Loucy (cell line): Measurements from ENCODE around the gene ITGB4.

Experiments used
- H2AFZ ChIP-seq: fragments of 200-600 bp; sonication (generic); 2 replicates; pipeline ENCODE4 v1.6.0; 2016; ENCODE audit warnings: antibody characterized with exemption, mild to moderate bottlenecking, low read length, moderate library complexity
- H3F3A ChIP-seq: fragments of 200-600 bp; 2 replicates; pipeline ENCODE4 v1.6.0; 2016; ENCODE audit warnings: antibody characterized with exemption, low read depth, mild to moderate bottlenecking
- H3K27me3 ChIP-seq: fragments of 200-600 bp; sonication (generic); 2 replicates; pipeline ENCODE4 v1.6.1; 2014; ENCODE audit warnings: low read length, mild to moderate bottlenecking; ENCODE audit not compliant: insufficient read depth, poor library complexity, severe bottlenecking
- H3K36me3 ChIP-seq: fragments of 200-600 bp; sonication (generic); 2 replicates; pipeline ENCODE4 v1.6.1; 2016; ENCODE audit warnings: low read length; ENCODE audit not compliant: insufficient read depth
- H3K4me1 ChIP-seq: fragments of 200-600 bp; sonication (generic); 2 replicates; pipeline ENCODE4 v1.5.1; 2014; ENCODE audit warnings: low read length, mild to moderate bottlenecking; ENCODE audit not compliant: insufficient read depth, poor library complexity, severe bottlenecking
- H3K4me2 ChIP-seq: fragments of 200-600 bp; sonication (generic); 2 replicates; pipeline ENCODE4 v1.6.0; 2014; ENCODE audit warnings: antibody characterized with exemption, low read length, low read depth, mild to moderate bottlenecking; ENCODE audit not compliant: poor library complexity, severe bottlenecking
- H3K4me3 ChIP-seq: fragments of 200-600 bp; sonication (generic); 2 replicates; pipeline ENCODE4 v1.5.1; 2014; ENCODE audit warnings: low read length, mild to moderate bottlenecking, mixed read lengths; ENCODE audit not compliant: poor library complexity, severe bottlenecking
- H3K79me2 ChIP-seq: fragments of 200-600 bp; sonication (generic); 2 replicates; pipeline ENCODE4 v1.6.1; 2014; ENCODE audit warnings: low read length; ENCODE audit not compliant: insufficient read depth
- H3K9ac ChIP-seq: fragments of 200-600 bp; sonication (generic); 2 replicates; pipeline ENCODE4 v1.6.0; 2014; ENCODE audit warnings: mild to moderate bottlenecking, low read depth, low read length, moderate library complexity; ENCODE audit not compliant: poor library complexity, severe bottlenecking
- H3K9me2 ChIP-seq: fragments of 200-600 bp; sonication (generic); replicated peaks from 2 replicates; pipeline ENCODE4 v1.6.1; 2016; ENCODE audit warnings: low read depth, low read length, mixed read lengths
- H3K9me3 ChIP-seq: fragments of 200-600 bp; sonication (generic); 2 replicates; pipeline ENCODE4 v1.6.1; 2014; ENCODE audit warnings: mild to moderate bottlenecking, antibody characterized with exemption, low read length, low read depth; ENCODE audit not compliant: insufficient read depth
- H4K20me1 ChIP-seq: fragments of 200-600 bp; sonication (generic); 2 replicates; pipeline ENCODE4 v1.6.0; 2014; ENCODE audit warnings: antibody characterized with exemption, low read length, mild to moderate bottlenecking; ENCODE audit not compliant: insufficient read depth, poor library complexity, severe bottlenecking
- CTCF ChIP-seq: fragments of 200-600 bp; sonication (generic); conservative IDR thresholded peaks from 2 replicates; pipeline ENCODE4 v1.5.1; 2014; ENCODE audit warnings: mild to moderate bottlenecking, antibody characterized with exemption, low read length
- EZH2phosphoT487 ChIP-seq: fragments of 200-600 bp; IDR thresholded peaks from 2 replicates; pipeline ENCODE4 v1.6.1; 2018; ENCODE audit warnings: antibody characterized with exemption, mild to moderate bottlenecking, moderate library complexity, borderline replicate concordance

The ITGB4 gene

GRCh38 chr17:75740631-75741077 lies 19.4 kb downstream of the ITGB4 start:
- Histone ChIP-seq H3F3A (no peaks in the 10 kb centered on the region), H2AFZ (no peak overlapping the region), H3K9ac (no peak overlapping the region), H3K4me1 (no peaks in the 10 kb centered on the region), H3K27me3 (no peaks in the 10 kb centered on the region), H3K36me3 (no peaks in the 10 kb centered on the region), H3K9me3 (no peaks in the 10 kb centered on the region), H3K9me2 (no peaks in the 10 kb centered on the region), H3K79me2 (no peaks in the 10 kb centered on the region), H4K20me1 (no peaks in the 10 kb centered on the region), H3K4me2 (no peak overlapping the region), H3K4me3 (no peak overlapping the region)
- TF ChIP-seq EZH2phosphoT487: no peak
- TF ChIP-seq CTCF: no peak

- no peaks in the 10 kb centered on the region for H3K27me3 ChIP-seq
- TF ChIP-seq CTCF: no peak
- no peak for TF ChIP-seq EZH2phosphoT487
These were observed 21.1 kb downstream of the ITGB4 start for GRCh38 chr17:75742337-75742736.

DNA sequence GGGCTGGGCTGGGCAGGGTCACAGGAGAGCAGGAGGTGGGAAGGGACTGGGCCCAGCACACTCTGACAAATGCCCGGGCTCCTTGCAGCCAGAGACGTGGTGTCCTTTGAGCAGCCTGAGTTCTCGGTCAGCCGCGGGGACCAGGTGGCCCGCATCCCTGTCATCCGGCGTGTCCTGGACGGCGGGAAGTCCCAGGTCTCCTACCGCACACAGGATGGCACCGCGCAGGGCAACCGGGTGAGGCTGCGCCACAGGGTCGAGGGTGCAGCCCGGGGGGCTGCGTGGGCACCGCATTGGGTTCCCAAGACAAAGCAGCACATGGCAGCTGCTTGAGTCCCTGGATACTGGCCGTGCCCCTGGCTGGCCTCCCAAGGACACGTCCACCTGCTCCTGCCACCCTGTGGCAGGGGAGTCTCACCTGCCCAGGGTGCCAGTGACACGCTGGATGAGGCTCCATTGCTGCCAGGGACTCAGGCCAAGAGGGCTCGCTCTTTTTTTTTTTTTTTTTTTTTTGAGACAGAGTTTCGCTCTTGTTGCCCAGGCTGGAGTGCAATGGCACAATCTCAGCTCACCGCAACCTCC lies 22.5 kb downstream of the ITGB4 start:
- no peaks in the 10 kb centered on the region for H3K27me3 ChIP-seq
- no peaks in the 10 kb centered on the region for H4K20me1 ChIP-seq
- no peaks in the 10 kb centered on the region for H3K79me2 ChIP-seq
- H3K9ac ChIP-seq: no peak overlapping the region
- no peak overlapping the region for H3K4me3 ChIP-seq
- H3K9me2 ChIP-seq: no peaks in the 10 kb centered on the region
- H3K9me3 ChIP-seq: no peaks in the 10 kb centered on the region
- no peak overlapping the region for H2AFZ ChIP-seq
- TF ChIP-seq CTCF: no peak
- no peak for TF ChIP-seq EZH2phosphoT487
- H3K4me1 ChIP-seq: no peaks in the 10 kb centered on the region
- H3K4me2 ChIP-seq: no peak overlapping the region
- H3K36me3 ChIP-seq: no peaks in the 10 kb centered on the region
- no peaks in the 10 kb centered on the region for H3F3A ChIP-seq

More at GRCh38 chr17:75742337-75742736, 21.1 kb downstream of the ITGB4 start:
- no peaks in the 10 kb centered on the region for H3K9me3 ChIP-seq
- H3K79me2 ChIP-seq: no peaks in the 10 kb centered on the region
- no peak overlapping the region for H2AFZ ChIP-seq
- H3F3A ChIP-seq: no peaks in the 10 kb centered on the region
- H3K9me2 ChIP-seq: no peaks in the 10 kb centered on the region
- H3K4me3 ChIP-seq: no peak overlapping the region
- H3K36me3 ChIP-seq: no peaks in the 10 kb centered on the region
- no peaks in the 10 kb centered on the region for H3K4me1 ChIP-seq
- no peak overlapping the region for H3K9ac ChIP-seq
- H3K4me2 ChIP-seq: no peak overlapping the region
- no peaks in the 10 kb centered on the region for H4K20me1 ChIP-seq
